ENCODE data around the gene RBM6. TPM values are rescaled to one million over a fixed set of nuclear protein-coding genes. Genes with fewer than 3 reads are reported as not detected.

Gene RBM6
- total and polyA plus RNA-seq, 7 experiments from 2014 or later: 29.6 to 208 (median 149) TPM

- POLR2A ChIA-PET: interaction anchor here (0.6 to 1.2 kb wide), 3 partner anchors 18 to 59 kb away, joined by 3 to 5 read pairs (median 3); no protein-coding TSS in a partner anchor
- peaks cover 31 to 63% (median 36%) of the 10 kb centered on the region in 3 experiments for H3K36me3 ChIP-seq (ENCODE audit: control insufficient read depth in 2 of 3, insufficient read depth in 3 of 3, low read length in 3 of 3)
Observed at GRCh38 chr3:50119786-50120185, 179.8 kb downstream of the RBM6 start.

GRCh38 chr3:50120364-50121071, 180.6 kb downstream of the RBM6 start:
- H3K4me3 ChIP-seq (ENCODE audit: low read length): no peak overlapping the region
- intact Hi-C loops (cut with micrococcal nuclease): loop anchor here (1.0 kb wide), 2 partner anchors 106 to 153 kb away; no protein-coding TSS in a partner anchor
- ChIA-PET CTCF (interaction anchor here (0.5 to 2.3 kb wide), 7 partner anchors 19 to 151 kb away, joined by 3 to 10 read pairs (median 3); no protein-coding TSS in a partner anchor), POLR2A (interaction anchor here (0.6 to 1.2 kb wide), 2 partner anchors 18 to 58 kb away, joined by 3 read pairs; no protein-coding TSS in a partner anchor)
- no peaks in the 10 kb centered on the region for H3K9me3 Mint-ChIP-seq
- H3K27ac Mint-ChIP-seq: peak overlapping the region in 2 of 9 donors; percentile 38 to 54
- H3K36me3 ChIP-seq (ENCODE audit: control insufficient read depth in 2 of 3, insufficient read depth in 3 of 3, low read length in 3 of 3): peaks cover 25 to 56% (median 29%) of the 10 kb centered on the region in 3 experiments
- H3K36me3 Mint-ChIP-seq: peaks cover 3 to 28% (median 18%) of the 10 kb centered on the region in 5 donors
- H3K27me3 ChIP-seq (ENCODE audit: control insufficient read depth in 2 of 2, insufficient read depth in 2 of 2, low read length in 2 of 2): no peaks in the 10 kb centered on the region
- H3K9me3 ChIP-seq (ENCODE audit: control insufficient read depth in 2 of 3, low read length in 3 of 3): no peaks in the 10 kb centered on the region
- H3K27ac ChIP-seq (ENCODE audit: low read depth, low read length): no peak overlapping the region
- no peaks in the 10 kb centered on the region for H3K4me1 ChIP-seq (ENCODE audit: control insufficient read depth in 2 of 2, insufficient read depth in 2 of 2, low read length in 2 of 2)
- H3K4me3 Mint-ChIP-seq: no peak overlapping the region
- no peaks in the 10 kb centered on the region for H3K27me3 Mint-ChIP-seq
- DNase-seq: no peak
- H3K4me1 Mint-ChIP-seq: peaks cover 0 to 9% (median 0%) of the 10 kb centered on the region in 7 donors
- no peak for ATAC-seq

More at GRCh38 chr3:50119786-50120185, 179.8 kb downstream of the RBM6 start:
- Histone ChIP-seq H3K4me3 (ENCODE audit: low read length) (no peak overlapping the region), H3K9me3 (ENCODE audit: control insufficient read depth in 2 of 3, low read length in 3 of 3) (no peaks in the 10 kb centered on the region), H3K4me1 (ENCODE audit: control insufficient read depth in 2 of 2, insufficient read depth in 2 of 2, low read length in 2 of 2) (no peaks in the 10 kb centered on the region), H3K27me3 (ENCODE audit: control insufficient read depth in 2 of 2, insufficient read depth in 2 of 2, low read length in 2 of 2) (no peaks in the 10 kb centered on the region), H3K27ac (ENCODE audit: low read depth, low read length) (no peak overlapping the region)
- H3K27ac Mint-ChIP-seq: no peak overlapping the region
- intact Hi-C loops (cut with micrococcal nuclease): no loop called here
- H3K4me1 Mint-ChIP-seq: peaks cover 0 to 9% (median 0%) of the 10 kb centered on the region in 7 donors
- CTCF ChIA-PET: interaction anchor here (0.7 to 2.3 kb wide), 3 partner anchors 20 to 107 kb away, joined by 3 to 10 read pairs (median 3); no protein-coding TSS in a partner anchor
- no peaks in the 10 kb centered on the region for H3K27me3 Mint-ChIP-seq
- no peaks in the 10 kb centered on the region for H3K9me3 Mint-ChIP-seq
- DNase-seq: no peak
- no peak overlapping the region for H3K4me3 Mint-ChIP-seq
- no peak for ATAC-seq
- H3K36me3 Mint-ChIP-seq: peaks cover 7 to 33% (median 23%) of the 10 kb centered on the region in 5 donors

GRCh38 chr3:50121072-50122032, 181.4 kb downstream of the RBM6 start:
- ATAC-seq (peak; percentile 88), DNase-seq (peak; percentile 43 to 72 (median 57))
- ChIA-PET POLR2A (interaction anchor here (0.6 to 1.2 kb wide), 2 partner anchors 19 to 69 kb away, joined by 3 read pairs; no protein-coding TSS in a partner anchor), CTCF (interaction anchor here (0.9 to 2.3 kb wide), 5 partner anchors 19 to 151 kb away, joined by 3 to 10 read pairs (median 3); no protein-coding TSS in a partner anchor)
- Histone ChIP-seq H3K4me1 (ENCODE audit: control insufficient read depth in 2 of 2, insufficient read depth in 2 of 2, low read length in 2 of 2) (no peaks in the 10 kb centered on the region), H3K36me3 (ENCODE audit: control insufficient read depth in 2 of 3, insufficient read depth in 3 of 3, low read length in 3 of 3) (peaks cover 16 to 47% (median 20%) of the 10 kb centered on the region in 3 experiments), H3K9me3 (ENCODE audit: control insufficient read depth in 2 of 3, low read length in 3 of 3) (no peaks in the 10 kb centered on the region), H3K4me3 (ENCODE audit: low read length) (no peak overlapping the region), H3K27me3 (ENCODE audit: control insufficient read depth in 2 of 2, insufficient read depth in 2 of 2, low read length in 2 of 2) (no peaks in the 10 kb centered on the region), H3K27ac (ENCODE audit: low read depth, low read length) (peak overlapping the region; percentile 43)
- peaks cover 0 to 20% (median 10%) of the 10 kb centered on the region in 5 donors for H3K36me3 Mint-ChIP-seq
- H3K9me3 Mint-ChIP-seq: no peaks in the 10 kb centered on the region
- H3K27ac Mint-ChIP-seq: peak overlapping the region in 5 of 9 donors; percentile 38 to 55 (median 52)
- intact Hi-C loops (cut with micrococcal nuclease): loop anchor here (1.0 kb wide), 2 partner anchors 105 to 152 kb away; no protein-coding TSS in a partner anchor
- no peaks in the 10 kb centered on the region for H3K27me3 Mint-ChIP-seq
- H3K4me1 Mint-ChIP-seq: peaks cover 0 to 9% (median 0%) of the 10 kb centered on the region in 7 donors
- H3K4me3 Mint-ChIP-seq: peak overlapping the region in 1 of 10 donors; percentile 43

- Histone ChIP-seq H3K27me3 (ENCODE audit: control insufficient read depth in 2 of 2, insufficient read depth in 2 of 2, low read length in 2 of 2) (no peaks in the 10 kb centered on the region), H3K9me3 (ENCODE audit: control insufficient read depth in 2 of 3, low read length in 3 of 3) (no peaks in the 10 kb centered on the region), H3K4me3 (ENCODE audit: low read length) (no peak overlapping the region), H3K36me3 (ENCODE audit: control insufficient read depth in 2 of 3, insufficient read depth in 3 of 3, low read length in 3 of 3) (peaks cover 9 to 40% (median 13%) of the 10 kb centered on the region in 3 experiments), H3K4me1 (ENCODE audit: control insufficient read depth in 2 of 2, insufficient read depth in 2 of 2, low read length in 2 of 2) (no peaks in the 10 kb centered on the region), H3K27ac (ENCODE audit: low read depth, low read length) (no peak overlapping the region)
- Mint-ChIP-seq H3K27ac (peak overlapping the region in 3 of 9 donors; percentile 40 to 70 (median 50)), H3K9me3 (no peaks in the 10 kb centered on the region), H3K4me3 (no peak overlapping the region), H3K36me3 (peaks cover 0 to 14% (median 10%) of the 10 kb centered on the region in 5 donors), H3K4me1 (peaks cover 0 to 9% (median 0%) of the 10 kb centered on the region in 7 donors), H3K27me3 (no peaks in the 10 kb centered on the region)
- ChIA-PET CTCF (interaction anchor here (1.0 kb wide), 1 partner anchor 43 kb away, joined by 4 read pairs; no protein-coding TSS in a partner anchor), POLR2A (interaction anchor here (0.5 to 0.6 kb wide), 3 partner anchors 68 to 105 kb away, joined by 3 to 4 read pairs (median 4); no protein-coding TSS in a partner anchor)
- intact Hi-C loops (cut with micrococcal nuclease): no loop called here
- DNase-seq (no peak), ATAC-seq (no peak)
Observed at GRCh38 chr3:50122071-50122470, 182.1 kb downstream of the RBM6 start.

GRCh38 chr3:50122661-50123391, 182.9 kb downstream of the RBM6 start:
- no peaks in the 10 kb centered on the region for H3K4me1 ChIP-seq (ENCODE audit: control insufficient read depth in 2 of 2, insufficient read depth in 2 of 2, low read length in 2 of 2)
- no peaks in the 10 kb centered on the region for H3K9me3 Mint-ChIP-seq
- POLR2A ChIA-PET: interaction anchor here (0.5 kb wide), 2 partner anchors 82 to 104 kb away, joined by 4 read pairs; no protein-coding TSS in a partner anchor
- CTCF ChIA-PET: interaction anchor here (1.0 kb wide), 1 partner anchor 42 kb away, joined by 4 read pairs; no protein-coding TSS in a partner anchor
- intact Hi-C loops (cut with micrococcal nuclease): no loop called here
- H3K27me3 Mint-ChIP-seq: no peaks in the 10 kb centered on the region
- H3K4me3 ChIP-seq (ENCODE audit: low read length): no peak overlapping the region
- no peaks in the 10 kb centered on the region for H3K27me3 ChIP-seq (ENCODE audit: control insufficient read depth in 2 of 2, insufficient read depth in 2 of 2, low read length in 2 of 2)
- no peak overlapping the region for H3K27ac ChIP-seq (ENCODE audit: low read depth, low read length)
- ATAC-seq (no peak), DNase-seq (no peak)
- peaks cover 6 to 32% (median 9%) of the 10 kb centered on the region in 3 experiments for H3K36me3 ChIP-seq (ENCODE audit: control insufficient read depth in 2 of 3, insufficient read depth in 3 of 3, low read length in 3 of 3)
- no peak overlapping the region for H3K4me3 Mint-ChIP-seq
- H3K27ac Mint-ChIP-seq: peak overlapping the region in 4 of 9 donors; percentile 10 to 64 (median 28)
- H3K36me3 Mint-ChIP-seq: peaks cover 0 to 11% (median 8%) of the 10 kb centered on the region in 5 donors
- peaks cover 0 to 9% (median 0%) of the 10 kb centered on the region in 7 donors for H3K4me1 Mint-ChIP-seq
- no peaks in the 10 kb centered on the region for H3K9me3 ChIP-seq (ENCODE audit: control insufficient read depth in 2 of 3, low read length in 3 of 3)
